Adrenal gland (tissue), 5 donors: Measurements from ENCODE around the gene TNFAIP1.

Experiments used
- CTCF ChIP-seq, 6 experiments: fragments of 450-650 bp in 4 of 6; fragments of 200-600 bp in 2 of 6; sonication (generic) in 1 of 6; IDR thresholded peaks; 1 replicate in 5 of 6; 2 replicates in 1 of 6; pipeline versions ENCODE4 v1.5.1 to v1.8.0; 2016 to 2021; ENCODE audit warnings: antibody characterized with exemption in 6 of 6, mild to moderate bottlenecking in 2 of 6, moderate library complexity in 1 of 6
- POLR2A ChIP-seq, 2 donors: fragments of 450-650 bp; IDR thresholded peaks; one replicate each; pipeline ENCODE4 v1.6.1; 2017; ENCODE audit warnings: antibody characterized with exemption in 2 of 2, mild to moderate bottlenecking in 2 of 2, moderate library complexity in 1 of 2
- donor health status: DM: no; HTN: no; CAD: no.

GRCh38 chr17:28367641-28368305, 32.2 kb downstream of the TNFAIP1 start:
- TF ChIP-seq CTCF (IDR thresholded peaks at IDR 0.05) (no peak), POLR2A (IDR thresholded peaks at IDR 0.05) (no peak)
